ENCODE results near the gene AP4M1.

Gene AP4M1

GRCh38 chr7:100101016-100101862, at the start of gene AP4M1, which contains the start of gene MCM7:
Gene AP4M1, plus strand, starts transcription at chr7:100101643. Its CDS starts 72 bp downstream, at chr7:100101715.
Gene MCM7, minus strand, starts transcription at chr7:100101397. Its CDS starts 103 bp downstream, at chr7:100101294.
- peak; percentile 90 to 91 for DNase-seq (ENCODE audit: low read depth in 2 of 2)

- peak in 1 of 2 donors; percentile 6 for DNase-seq (ENCODE audit: low read depth in 2 of 2)
Observed at GRCh38 chr7:100053215-100053614, 48.2 kb upstream of the AP4M1 start.

GRCh38 chr7:100057006-100057405, 44.4 kb upstream of the AP4M1 start:
- DNase-seq (ENCODE audit: low read depth in 2 of 2): no peak

GRCh38 chr7:100059251-100059739, 42.1 kb upstream of the AP4M1 start:
- DNase-seq (ENCODE audit: low read depth in 2 of 2): no peak

- no peak for DNase-seq (ENCODE audit: low read depth in 2 of 2)
Observed at GRCh38 chr7:100061518-100062193, 39.8 kb upstream of the AP4M1 start.

- no peak for DNase-seq (ENCODE audit: low read depth in 2 of 2)
Observed at GRCh38 chr7:100063376-100063775, 38.1 kb upstream of the AP4M1 start.

- DNase-seq (ENCODE audit: low read depth in 2 of 2): no peak
Observed at GRCh38 chr7:100064162-100064561, 37.3 kb upstream of the AP4M1 start.

GRCh38 chr7:100065452-100066186, 35.8 kb upstream of the AP4M1 start:
- DNase-seq (ENCODE audit: low read depth in 2 of 2): no peak

GRCh38 chr7:100066953-100067352, 34.5 kb upstream of the AP4M1 start:
- DNase-seq (ENCODE audit: low read depth in 2 of 2): no peak

- DNase-seq (ENCODE audit: low read depth in 2 of 2): no peak
Observed at GRCh38 chr7:100069991-100070390, 31.5 kb upstream of the AP4M1 start.

GRCh38 chr7:100071018-100071723, 30.3 kb upstream of the AP4M1 start:
- DNase-seq (ENCODE audit: low read depth in 2 of 2): no peak

GRCh38 chr7:100072462-100072861, 29.0 kb upstream of the AP4M1 start:
- DNase-seq (ENCODE audit: low read depth in 2 of 2): no peak

- no peak for DNase-seq (ENCODE audit: low read depth in 2 of 2)
Observed at GRCh38 chr7:100074841-100075240, 26.6 kb upstream of the AP4M1 start.

- no peak for DNase-seq (ENCODE audit: low read depth in 2 of 2)
Observed at GRCh38 chr7:100075418-100075817, 26.0 kb upstream of the AP4M1 start.

- no peak for DNase-seq (ENCODE audit: low read depth in 2 of 2)
Observed at GRCh38 chr7:100077205-100077604, 24.2 kb upstream of the AP4M1 start.

- DNase-seq (ENCODE audit: low read depth in 2 of 2): no peak
Observed at GRCh38 chr7:100079024-100079560, 22.4 kb upstream of the AP4M1 start.

GRCh38 chr7:100080907-100081534, 20.4 kb upstream of the AP4M1 start:
- no peak for DNase-seq (ENCODE audit: low read depth in 2 of 2)

GRCh38 chr7:100081535-100082102, 19.8 kb upstream of the AP4M1 start, which contains the start of gene ZNF3:
Gene ZNF3, minus strand, starts transcription at chr7:100081723. Its CDS starts 4,366 bp downstream, at chr7:100077357.
- DNase-seq (ENCODE audit: low read depth in 2 of 2): peak; percentile 95

- no peak for DNase-seq (ENCODE audit: low read depth in 2 of 2)
Observed at GRCh38 chr7:100082978-100083377, 18.5 kb upstream of the AP4M1 start.

- DNase-seq (ENCODE audit: low read depth in 2 of 2): no peak
Observed at GRCh38 chr7:100085515-100085914, 15.9 kb upstream of the AP4M1 start.

Data from stimulated activated CD4-positive, alpha-beta T cell treated with anti-CD3 and anti-CD28 coated beads, Interleukin-1b, Interleukin-23, amount 100 ng/mL, for 4 hours (primary cell).